ENCODE measurements around the gene IPCEF1. TPM values are rescaled to one million over a fixed set of nuclear protein-coding genes. Genes with fewer than 3 reads are reported as not detected.

The IPCEF1 gene
- total and polyA plus RNA-seq, 2 donors (not counting 3 experiments of a cell fraction or from before 2014, with no cell fraction given), result 0.01 to 0.51 TPM

GRCh38 chr6:154277629-154278017, 79.0 kb downstream of the IPCEF1 start:
- no TSS peak for BruUV-seq (replicated peaks)
- Histone ChIP-seq H3K36me3 (ENCODE audit: control insufficient read depth in 2 of 2, extremely low read depth in 1 of 2, insufficient read depth in 2 of 2, low read length in 2 of 2) (no peaks in the 10 kb centered on the region), H3K27me3 (ENCODE audit: control insufficient read depth in 2 of 2, insufficient read depth in 2 of 2, low read length in 2 of 2) (no peaks in the 10 kb centered on the region), H3K4me1 (ENCODE audit: control insufficient read depth, extremely low read depth, insufficient read depth, low read length) (no peaks in the 10 kb centered on the region), H3K4me3 (replicated peaks in 1 of 3; ENCODE audit: insufficient read depth in 1 of 3, low read depth in 1 of 3, low read length in 3 of 3) (no peak overlapping the region), H4K20me1 (replicated peaks; ENCODE audit: control insufficient read depth, extremely low read depth, insufficient read depth, low read length) (no peaks in the 10 kb centered on the region), H2AFZ (ENCODE audit: low read depth, low read length) (peak overlapping the region; percentile 19), H3K9ac (replicated peaks; ENCODE audit: extremely low read depth, insufficient read depth, low read length) (no peak overlapping the region), H3K79me2 (ENCODE audit: control insufficient read depth, insufficient read depth, low read length) (no peaks in the 10 kb centered on the region), H3K4me2 (ENCODE audit: insufficient read depth, low read length) (peak overlapping the region; percentile 40), H3K27ac (ENCODE audit: insufficient read depth, low read depth, low read length) (no peak overlapping the region), H3K9me3 (replicated peaks; ENCODE audit: control insufficient read depth, insufficient read depth, low read length) (no peaks in the 10 kb centered on the region), H3K9me1 (replicated peaks; ENCODE audit: control insufficient read depth, extremely low read depth, insufficient read depth, low read length) (no peaks in the 10 kb centered on the region)
- intact Hi-C loops (cut with micrococcal nuclease) (loop anchor here (1.0 to 5.0 kb wide), 2 partner anchors 95 to 123 kb away; no protein-coding TSS in a partner anchor), dilution Hi-C loops (cut with MboI; ENCODE audit: extremely low pct_ligation_motif_present, low sequenced_read_pairs) (no loop called here)
- no peak for FAIRE-seq
- DNase-seq (ENCODE audit: low read depth, low spot score), result no peak
- TF ChIP-seq FOS (IDR thresholded peaks at IDR 0.05; ENCODE audit: borderline replicate concordance, insufficient read depth, low read length) (no peak), MYC (IDR thresholded peaks at IDR 0.05; ENCODE audit: low read depth, low read length) (no peak), CTCF (IDR thresholded peaks at IDR 0.05; ENCODE audit: extremely low read depth in 1 of 2, insufficient read depth in 1 of 2, low read depth in 1 of 2, low read length in 2 of 2) (no peak), EZH2 (IDR thresholded peaks at IDR 0.05; ENCODE audit: borderline replicate concordance, low read depth, low read length, severe bottlenecking) (no peak)
- TF ChIP-seq, protein P1, sequence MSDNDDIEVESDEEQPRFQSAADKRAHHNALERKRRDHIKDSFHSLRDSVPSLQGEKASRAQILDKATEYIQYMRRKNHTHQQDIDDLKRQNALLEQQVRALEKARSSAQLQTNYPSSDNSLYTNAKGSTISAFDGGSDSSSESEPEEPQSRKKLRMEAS (IDR thresholded peaks at IDR 0.05; ENCODE audit: insufficient read depth, insufficient read length), result no peak
- ChIA-PET CTCF (interaction anchor here (0.6 to 3.6 kb wide), 42 partner anchors 8 to 398 kb away, joined by 3 to 53 read pairs (median 4); partner anchors contain the start of genes CNKSR3 and IPCEF1), POLR2A (no interaction called here)
